ENCODE results near the gene RNF212.
"Not testable (repeated sequence)": the region's sequence is repeated elsewhere in the genome, so short reads cannot be mapped to it uniquely, and the experiment has no call there.

Gene RNF212

DNA sequence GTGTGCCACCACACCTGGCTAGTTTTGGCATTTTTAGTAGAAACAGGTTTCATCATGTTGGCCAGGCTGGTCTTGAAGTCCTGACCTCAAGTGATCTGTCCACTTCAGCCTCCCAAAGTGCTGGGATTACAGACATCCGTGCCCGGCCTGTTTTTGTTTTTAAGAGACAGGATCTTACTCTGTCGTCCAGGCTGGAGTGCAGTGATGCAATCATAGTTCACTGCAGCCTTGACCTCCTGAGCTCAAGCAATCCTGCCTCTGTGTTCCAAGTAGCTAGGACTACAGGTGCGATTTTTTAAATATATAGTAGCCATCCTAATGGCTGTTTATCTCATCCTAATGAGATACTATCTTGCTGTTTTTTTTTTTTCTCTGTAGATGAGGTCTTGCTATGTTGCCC is 47.6 kb downstream of the RNF212 start:
- DNase-seq (ENCODE audit: low spot score): no peak

DNA sequence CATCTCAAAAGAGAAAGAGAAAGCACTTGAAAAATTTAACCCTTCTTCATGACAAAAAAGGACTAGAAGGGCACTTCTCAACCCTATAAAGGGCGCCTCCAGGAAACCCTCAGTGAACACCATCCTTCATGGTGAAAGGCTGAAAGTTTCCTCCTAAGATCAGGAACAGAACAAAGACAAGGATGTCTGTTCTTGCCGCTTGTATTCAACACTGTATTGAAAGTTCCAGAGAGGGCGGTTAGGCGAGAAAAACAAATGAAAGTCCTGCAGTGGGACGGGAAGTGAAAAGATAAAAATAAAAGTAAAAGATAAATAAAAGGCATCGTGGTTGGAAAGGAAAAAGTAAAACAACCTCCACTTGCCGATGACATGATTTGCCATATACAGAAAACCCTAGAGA is 50.9 kb downstream of the RNF212 start:
- DNase-seq (ENCODE audit: low spot score): no peak

DNA sequence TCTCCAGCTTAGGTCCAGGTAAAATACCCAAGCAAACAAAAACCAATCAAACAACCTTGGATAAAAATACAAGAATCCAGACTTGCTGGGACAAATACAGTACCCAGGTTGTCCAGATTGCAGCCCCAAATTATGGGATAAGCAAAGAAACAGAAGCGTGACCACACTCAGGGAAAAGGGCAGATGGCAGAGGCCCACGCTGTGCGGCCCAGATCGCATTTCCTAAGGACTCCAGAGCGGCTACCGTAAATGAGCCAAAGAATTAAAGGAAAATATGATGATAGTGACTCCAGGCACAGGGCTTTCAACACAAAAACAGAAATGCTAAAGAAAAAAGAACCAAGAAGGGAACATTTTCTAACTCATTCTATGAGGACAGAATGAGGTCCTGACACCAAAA is 51.6 kb downstream of the RNF212 start:
- DNase-seq (ENCODE audit: low spot score): no peak

DNA sequence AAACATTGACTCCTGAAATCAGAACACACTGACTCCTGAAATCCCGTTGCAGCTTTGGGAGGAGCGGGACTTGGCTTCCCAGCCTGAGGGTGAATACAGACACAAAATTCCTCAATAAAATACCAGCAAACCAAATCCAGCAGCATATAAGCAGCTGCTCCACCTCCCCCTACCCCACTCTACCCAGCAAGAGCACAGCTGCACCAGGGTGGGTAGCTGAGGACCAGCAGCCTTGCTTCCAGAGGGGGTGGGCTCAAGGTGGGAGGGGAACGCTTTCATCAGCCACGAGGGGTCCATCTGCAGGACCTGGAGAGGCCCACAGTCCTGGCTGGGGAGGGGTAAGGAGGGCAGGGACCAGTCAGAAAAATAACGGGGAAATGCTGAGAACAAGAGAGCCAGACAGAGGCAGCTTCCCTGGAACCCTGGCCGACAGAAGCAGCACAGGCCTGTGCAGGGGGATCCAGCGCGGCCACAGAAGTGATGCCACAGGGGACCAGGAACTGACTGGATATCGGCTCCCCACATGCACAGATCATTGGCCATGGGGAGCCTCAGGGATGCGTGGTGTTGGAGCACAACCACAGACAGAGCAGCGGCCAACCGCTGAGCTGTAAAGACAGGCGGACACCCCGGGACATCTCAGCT is 52.2 kb downstream of the RNF212 start:
- no peak for DNase-seq (ENCODE audit: low spot score)

DNA sequence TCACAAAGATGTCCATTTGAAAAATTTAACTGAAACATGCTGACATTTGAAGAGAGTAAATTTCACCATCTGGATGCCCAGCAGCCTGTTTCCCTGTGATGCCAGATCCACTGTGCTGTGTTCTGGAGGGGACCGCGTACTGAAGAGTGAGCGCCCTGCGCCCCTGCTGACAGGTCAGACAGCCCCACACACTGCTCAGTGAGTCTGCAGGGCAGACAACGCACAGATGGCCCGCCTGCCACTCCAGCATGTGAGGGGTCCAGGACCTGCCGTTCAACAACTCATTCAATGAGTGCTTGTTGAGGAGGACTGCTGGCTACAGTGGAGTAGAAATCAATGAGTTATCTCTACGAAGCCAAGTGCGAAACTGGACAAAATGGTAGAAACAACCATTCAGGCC is 52.7 kb downstream of the RNF212 start:
- DNase-seq (ENCODE audit: low spot score): no peak

DNA sequence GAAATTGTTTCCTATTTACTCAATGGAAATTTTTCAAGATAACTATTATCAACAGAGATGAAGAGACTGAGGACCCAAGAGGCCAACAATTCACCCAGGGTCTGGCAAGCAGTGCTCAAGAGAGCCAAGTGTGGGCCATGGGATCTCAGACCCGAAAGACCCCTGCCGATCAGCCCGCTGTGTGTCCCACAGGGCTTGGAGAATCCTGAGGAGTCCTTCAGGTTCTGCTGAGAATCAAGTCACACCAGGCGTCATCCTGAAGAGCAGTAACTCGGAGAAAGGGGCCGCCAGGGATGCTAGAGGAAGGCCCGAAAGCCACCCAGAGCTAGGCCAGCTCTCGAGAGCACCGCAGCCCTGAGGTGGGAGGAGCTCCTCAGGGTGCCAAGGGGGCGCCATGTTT is 53.2 kb downstream of the RNF212 start:
- DNase-seq (ENCODE audit: low spot score): no peak

DNA sequence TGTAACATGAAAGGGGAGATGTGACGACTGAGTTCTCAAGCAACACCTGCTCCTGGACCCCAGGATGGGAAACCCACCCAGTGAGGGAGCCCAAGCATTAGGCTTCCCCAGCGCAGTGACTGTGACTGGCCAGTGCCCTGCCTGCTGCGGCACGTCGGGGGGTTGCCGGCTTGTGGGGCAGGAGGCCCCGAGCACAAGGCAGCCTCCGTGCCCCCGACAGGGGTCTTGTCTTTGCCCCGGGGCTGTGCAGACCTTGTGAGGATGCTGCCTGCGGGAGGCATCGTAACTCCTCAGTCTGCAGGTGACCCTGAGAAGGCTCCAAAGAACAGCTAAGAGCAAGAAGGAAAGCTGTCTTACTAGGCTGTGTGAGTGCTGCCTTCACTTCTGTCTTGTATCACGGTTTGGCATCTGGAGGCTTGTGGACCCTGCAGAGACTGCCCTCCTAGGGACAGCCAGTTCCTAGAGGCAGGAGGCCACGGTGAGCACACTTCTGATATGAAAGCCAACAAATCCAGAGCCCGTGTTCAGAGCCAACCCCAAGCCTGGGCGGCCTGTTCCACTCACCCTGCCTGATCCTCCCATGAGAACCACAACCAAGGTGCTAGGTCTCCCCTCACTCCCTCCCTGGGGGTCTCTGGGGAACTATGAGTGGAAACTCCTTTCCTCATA is 54.2 kb downstream of the RNF212 start:
- DNase-seq (ENCODE audit: low spot score): no peak

DNA sequence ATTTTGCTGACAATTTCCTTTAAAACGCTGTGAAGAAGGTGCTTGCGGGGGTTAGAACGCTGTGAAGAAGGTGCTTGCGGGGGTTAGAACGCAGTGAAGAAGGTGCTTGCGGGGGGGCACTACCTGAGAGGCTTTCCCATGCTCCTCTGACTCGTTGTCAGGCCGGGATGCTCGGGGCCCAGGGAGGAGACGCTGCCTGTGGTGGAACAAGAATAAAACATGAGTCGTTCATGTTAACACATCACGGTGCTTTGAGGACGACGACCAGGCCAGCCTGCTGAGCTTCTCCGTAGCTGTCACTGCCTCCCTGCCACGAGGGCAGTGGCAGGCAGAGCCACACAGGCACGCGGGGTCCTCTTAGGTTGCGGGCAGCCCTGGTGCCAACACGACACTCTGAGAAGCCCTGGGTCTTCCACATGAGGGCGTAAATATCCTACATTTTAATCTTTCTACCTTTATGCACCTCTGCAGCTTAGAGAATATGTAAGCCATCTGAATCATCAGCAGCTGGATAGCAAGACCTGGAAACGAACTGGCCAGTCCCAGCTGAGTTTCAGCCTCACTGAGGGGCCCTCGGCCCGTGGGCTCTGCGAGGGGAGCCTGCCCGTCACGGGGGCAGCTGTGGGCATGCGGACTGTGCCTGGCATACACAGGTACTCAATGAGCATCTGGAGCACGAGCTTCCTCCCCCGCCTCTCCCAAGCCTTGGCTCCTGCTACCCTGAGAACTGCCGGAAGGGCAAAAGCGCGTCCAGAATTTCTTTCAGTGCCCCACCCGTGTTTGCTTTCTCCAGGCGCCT is 55.0 kb downstream of the RNF212 start:
- DNase-seq (ENCODE audit: low spot score): no peak

DNA sequence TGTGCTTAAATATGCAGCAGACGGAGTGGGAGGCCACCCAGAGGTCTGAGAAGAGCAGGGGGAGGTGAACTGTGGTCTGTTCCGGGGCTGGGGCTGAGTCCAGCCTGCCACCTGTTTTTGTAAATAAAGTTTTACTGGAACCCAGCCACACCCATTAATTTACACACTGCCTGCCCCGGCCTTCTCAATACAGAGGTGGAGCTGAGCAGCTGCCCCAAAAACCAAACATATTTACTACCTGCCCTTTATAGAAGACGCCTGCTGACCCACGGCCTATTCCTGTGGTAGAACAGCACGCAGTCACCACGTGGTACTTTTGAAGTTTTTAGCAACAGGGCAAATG is 56.0 kb downstream of the RNF212 start:
- no peak for DNase-seq (ENCODE audit: low spot score)

DNA sequence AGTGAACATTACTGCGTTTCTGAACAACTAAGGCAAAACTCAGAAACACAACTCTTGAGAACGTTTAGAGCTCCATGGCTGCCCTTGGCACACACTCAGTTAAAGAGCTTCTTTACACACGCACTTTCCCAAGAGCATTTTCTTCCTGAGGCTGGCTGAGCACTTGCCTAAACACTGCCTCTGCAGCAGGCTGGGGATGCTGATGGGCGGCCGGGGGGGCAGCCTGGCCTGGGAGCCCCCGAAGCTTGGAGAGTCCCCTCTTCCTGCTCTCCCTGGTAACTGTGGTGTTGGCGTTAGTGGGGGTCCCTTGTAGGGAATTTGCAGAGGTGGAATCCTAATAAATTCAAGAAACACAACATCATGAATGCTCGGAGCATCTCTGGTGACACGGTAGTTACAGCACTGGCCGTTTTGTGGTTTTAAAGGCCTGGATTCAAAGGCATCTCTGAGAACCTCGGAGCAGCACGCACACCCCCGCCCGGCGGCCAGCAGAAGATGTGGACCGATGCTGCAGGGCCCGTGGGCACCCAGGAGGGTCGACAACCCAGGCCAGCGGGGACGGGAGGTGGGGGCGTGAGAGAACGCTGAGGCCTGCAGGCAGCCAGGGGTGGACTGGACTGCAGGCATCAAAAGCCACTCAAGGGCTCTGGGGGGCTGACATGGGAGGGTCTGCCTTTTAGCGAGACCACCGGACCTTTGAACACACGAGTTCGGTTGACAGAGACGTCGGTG is 56.5 kb downstream of the RNF212 start:
- no peak for DNase-seq (ENCODE audit: low spot score)

DNA sequence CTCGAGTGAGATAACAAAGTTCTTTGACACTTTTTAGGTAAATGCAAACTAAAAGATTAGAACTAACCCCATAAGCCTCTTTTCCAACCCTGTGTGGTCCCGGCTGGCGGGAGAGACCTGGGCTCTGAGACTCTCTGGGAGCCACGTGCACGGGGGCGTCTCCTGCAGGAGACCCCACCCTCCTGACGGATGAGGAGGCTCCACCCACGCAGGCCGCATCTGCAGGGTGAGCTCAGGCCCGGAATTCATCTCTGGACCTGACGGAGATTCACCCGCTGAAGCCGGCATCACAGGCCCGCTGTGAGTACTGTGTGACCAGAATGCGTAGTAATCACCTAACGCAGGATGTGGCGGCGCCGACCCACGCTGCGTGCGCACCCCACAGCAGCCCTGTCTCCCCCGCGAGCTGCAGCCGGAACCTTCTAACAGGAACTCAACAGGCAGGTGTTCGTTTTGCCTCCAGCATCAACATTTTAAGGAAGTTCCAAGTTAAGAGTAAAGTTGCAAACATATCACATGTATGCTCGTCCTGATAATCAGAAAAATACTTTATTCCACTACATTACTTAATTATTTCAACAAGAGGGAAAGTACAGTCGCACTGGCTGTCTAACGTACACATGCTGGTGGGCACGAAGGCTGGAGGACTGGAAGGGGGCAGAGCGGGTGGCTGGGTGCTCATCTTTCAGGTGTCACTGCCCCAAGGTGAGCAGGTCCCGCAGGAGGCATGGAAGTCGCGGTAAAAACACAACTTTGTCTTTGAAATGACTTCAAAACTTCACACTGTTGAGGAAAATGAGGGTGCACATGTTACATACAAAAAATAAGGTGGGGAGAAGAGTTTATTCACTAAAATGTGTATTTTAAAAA is 57.4 kb downstream of the RNF212 start:
- no peak for DNase-seq (ENCODE audit: low spot score)

DNA sequence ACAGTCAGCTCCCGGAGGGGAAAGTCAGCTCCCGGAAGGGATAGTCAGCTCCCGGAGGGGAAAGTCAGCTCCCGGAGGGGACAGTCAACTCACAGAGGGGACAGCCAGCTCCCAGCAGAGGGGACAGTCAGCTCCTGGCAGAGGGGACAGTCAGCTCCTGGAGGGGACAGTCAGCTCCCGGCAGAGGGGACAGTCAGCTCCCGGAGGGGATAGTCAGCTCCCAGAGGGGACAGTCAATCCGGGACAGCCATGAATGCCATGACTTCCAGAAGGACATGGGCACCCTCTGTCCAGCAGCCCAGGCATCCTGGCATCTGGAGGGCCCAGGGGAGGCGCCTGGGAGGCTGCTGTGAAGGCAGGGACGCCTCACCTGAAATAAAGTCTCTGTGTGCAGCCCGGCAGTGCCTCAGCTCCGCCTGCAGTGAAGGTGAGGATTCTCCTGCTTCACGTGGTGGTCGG is 58.1 kb downstream of the RNF212 start:
- not testable (repeated sequence) for DNase-seq (ENCODE audit: low spot score)

DNA sequence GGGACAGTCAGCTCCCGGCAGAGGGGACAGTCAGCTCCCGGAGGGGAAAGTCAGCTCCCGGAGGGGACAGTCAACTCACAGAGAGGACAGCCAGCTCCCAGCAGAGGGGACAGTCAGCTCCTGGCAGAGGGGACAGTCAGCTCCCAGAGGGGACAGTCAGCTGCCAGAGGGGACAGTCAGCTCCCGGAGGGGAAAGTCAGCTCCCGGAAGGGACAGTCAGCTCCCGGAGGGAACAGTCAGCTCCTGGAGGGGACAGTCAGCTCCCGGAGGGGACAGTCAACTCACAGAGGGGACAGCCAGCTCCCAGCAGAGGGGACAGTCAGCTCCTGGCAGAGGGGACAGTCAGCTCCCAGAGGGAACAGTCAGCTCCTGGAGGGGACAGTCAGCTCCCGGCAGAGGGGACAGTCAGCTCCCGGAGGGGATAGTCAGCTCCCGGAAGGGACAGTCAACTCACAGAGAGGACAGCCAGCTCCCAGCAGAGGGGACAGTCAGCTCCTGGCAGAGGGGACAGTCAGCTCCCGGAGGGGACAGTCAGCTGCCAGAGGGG is 58.6 kb downstream of the RNF212 start:
- DNase-seq (ENCODE audit: low spot score): not testable (repeated sequence)

DNA sequence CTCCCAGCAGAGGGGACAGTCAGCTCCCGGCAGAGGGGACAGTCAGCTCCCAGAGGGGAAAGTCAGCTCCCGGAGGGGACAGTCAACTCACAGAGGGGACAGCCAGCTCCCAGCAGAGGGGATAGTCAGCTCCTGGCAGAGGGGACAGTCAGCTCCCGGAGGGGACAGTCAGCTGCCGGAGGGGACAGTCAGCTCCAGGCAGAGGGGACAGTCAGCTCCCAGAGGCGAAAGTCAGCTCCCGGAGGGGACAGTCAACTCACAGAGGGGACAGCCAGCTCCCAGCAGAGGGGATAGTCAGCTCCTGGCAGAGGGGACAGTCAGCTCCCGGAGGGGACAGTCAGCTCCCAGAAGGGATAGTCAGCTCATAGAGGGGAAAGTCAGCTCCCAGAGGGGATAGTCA is 59.5 kb downstream of the RNF212 start:
- not testable (repeated sequence) for DNase-seq (ENCODE audit: low spot score)

DNA sequence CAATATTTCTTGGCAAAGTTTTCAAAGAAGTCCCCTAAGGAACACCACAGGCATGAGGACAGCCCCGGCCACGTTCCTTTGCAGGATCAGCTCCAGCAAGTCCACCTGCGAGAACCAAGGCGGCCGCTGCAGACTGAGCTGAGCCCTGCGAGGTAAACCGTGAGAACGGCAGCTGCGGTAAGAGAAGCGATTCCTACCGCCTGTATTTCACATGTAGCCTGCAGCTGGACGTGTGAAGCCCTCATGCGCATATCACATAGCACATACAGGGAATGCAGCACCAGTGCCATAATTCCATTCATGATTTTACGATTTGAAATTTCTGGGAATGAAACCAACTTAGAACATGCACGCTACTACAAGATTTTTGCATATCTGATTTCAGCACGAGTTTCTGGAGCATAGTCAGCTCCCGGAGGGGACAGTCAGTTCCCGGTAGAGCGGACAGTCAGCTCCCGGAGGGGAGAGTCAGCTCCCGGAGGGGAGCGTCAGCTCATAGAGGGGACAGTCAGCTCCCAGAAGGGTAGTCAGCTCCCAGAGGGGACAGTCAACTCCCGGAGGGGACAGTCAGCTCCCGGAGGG is 60.2 kb downstream of the RNF212 start:
- DNase-seq (ENCODE audit: low spot score): no peak

DNA sequence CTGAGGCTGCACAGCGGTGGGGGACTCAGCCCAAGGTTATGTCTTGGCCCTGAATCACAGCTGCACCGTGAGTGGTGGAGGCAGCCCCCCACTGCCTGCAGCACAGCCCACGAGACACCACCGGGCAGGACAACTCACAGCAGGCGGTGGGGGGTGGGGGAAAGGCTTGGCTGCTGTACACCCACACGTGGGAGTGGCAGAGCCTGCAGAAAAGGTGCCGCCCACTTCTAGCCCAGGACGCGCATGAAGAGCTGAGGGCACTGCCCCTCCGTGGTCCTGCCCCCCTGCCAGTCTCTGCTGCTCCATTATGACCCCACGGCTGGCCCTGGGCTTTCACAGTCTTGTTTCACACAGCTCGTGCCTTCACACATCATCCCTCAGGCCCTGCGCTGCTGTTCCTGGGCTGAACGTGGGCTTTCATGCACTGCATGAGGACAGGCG is 61.1 kb downstream of the RNF212 start:
- no peak for DNase-seq (ENCODE audit: low spot score)

DNA sequence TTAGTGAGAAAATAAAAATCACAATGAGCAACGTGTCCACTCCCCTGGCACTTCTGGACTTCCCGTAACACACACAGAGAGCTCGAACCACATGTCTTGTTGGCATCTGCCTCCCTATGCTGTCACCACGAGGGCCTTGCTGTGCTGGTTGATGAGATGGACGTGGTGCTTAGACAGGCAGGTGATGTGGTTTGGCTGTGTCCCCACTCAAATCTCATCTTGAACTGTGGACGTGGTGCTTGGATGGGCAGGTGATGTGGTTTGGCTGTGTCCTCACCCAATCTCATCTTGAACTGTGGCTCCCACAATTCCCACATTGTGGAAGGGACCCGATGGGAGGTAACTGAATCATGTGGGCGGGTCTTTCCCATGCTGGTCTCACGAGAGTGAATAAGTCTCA is 61.9 kb downstream of the RNF212 start:
- no peak for DNase-seq (ENCODE audit: low spot score)

DNA sequence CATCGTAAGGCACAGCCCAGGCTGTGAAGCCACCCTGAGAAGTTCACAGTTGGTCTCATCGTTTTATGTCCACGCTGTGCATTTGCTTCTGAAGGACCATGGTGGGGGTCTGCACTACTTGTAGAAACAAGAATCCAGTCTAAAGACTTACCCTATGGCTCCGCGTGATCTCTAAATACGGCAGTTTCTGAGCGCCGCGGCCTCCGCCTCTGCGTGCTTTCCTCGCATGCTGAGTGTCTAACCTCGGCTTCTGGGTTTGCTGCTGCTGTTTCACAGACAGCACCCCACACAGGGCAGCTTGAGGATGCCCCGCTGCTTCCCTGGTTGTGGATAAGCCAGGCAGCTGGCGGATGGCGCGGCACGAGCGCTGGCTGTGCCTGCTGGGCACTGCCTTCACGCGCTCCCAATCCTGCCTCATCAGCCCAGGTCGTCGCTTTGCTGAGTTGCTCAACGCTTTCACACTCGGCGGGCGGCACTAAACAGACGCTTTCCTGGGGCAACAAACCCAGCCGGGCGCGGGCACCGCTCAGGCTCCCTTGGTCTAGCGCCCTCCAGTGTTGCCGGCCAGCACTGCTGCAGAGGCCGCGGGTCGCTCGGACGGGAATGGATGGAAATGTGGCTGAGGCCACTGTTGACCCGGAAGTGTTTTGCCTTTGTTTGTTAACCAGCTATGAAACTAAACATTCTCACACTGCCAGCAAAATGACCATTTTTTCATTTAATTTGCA is 62.7 kb downstream of the RNF212 start:
- DNase-seq (ENCODE audit: low spot score): no peak

DNA sequence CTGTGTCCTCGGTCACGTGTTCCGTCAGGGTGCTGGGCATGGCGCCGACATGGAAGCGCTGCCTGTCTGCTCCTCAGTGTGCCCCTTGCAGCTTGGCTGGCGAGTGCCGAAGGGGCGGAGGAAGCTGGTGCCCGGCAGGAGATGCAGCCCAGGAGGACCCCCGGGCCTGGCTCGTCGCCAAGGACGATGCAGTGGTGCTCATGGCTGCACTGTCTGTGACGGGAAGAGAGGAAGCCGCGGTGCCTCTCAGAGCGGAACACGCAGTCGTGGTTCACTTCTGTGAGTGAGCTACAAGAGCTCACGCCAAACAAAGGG is 63.8 kb downstream of the RNF212 start:
- no peak for DNase-seq (ENCODE audit: low spot score)
